Caco-2 (cell line): ENCODE results near the gene FUCA1. TPM values are rescaled to one million over a fixed set of nuclear protein-coding genes. Genes with fewer than 3 reads are reported as not detected.
A peak's percentile ranks its signal among the peaks of the same experiment; 100 is the strongest.

Experiments
- BruUV-seq: library from RNA; stranded (reverse); fragments of 400-500 nt; replicated peaks from 2 replicates; lab custom pipeline; 2021; lab: Mats Ljungman, UMichigan
- CTCF ChIA-PET: fragments of 300-600 bp; sonication (Branson Sonifier 250); formaldehyde crosslinking; loops from one replicate; lab custom pipeline; 2022; ENCODE audit warnings: antibody characterized with exemption; lab: Charles Lee
- POLR2A ChIA-PET: fragments of 300-600 bp; sonication (Branson Sonifier 250); formaldehyde crosslinking; loops from one replicate; lab custom pipeline; 2022; ENCODE audit warnings: antibody characterized with exemption; lab: Charles Lee
- DNase-seq, 2 experiments: peaks; one replicate each; pipeline versions ENCODE4 v3.0.0 to v3.0.0-alpha.2; 2020 to 2022
- H3K27me3 ChIP-seq: replicated peaks from 2 replicates; pipeline ENCODE4 v1.6.0; 2011; ENCODE audit warnings: low read length; ENCODE audit not compliant: control insufficient read depth, insufficient read depth
- H3K36me3 ChIP-seq: 2 replicates; pipeline ENCODE4 v1.5.1; 2011; ENCODE audit warnings: low read length; ENCODE audit not compliant: control insufficient read depth, insufficient read depth
- H3K4me1 ChIP-seq: fragments of 250-450 bp; sonication (Bioruptor Pico); 2 replicates; pipeline ENCODE4 v1.5.1; 2020; ENCODE audit warnings: mild to moderate bottlenecking
- H3K4me3 ChIP-seq: 2 replicates; pipeline ENCODE4 v1.5.1; 2011; ENCODE audit warnings: low read depth, mild to moderate bottlenecking, control low read depth, low read length
- H3K9me3 ChIP-seq: fragments of 250-450 bp; sonication (Bioruptor Pico); 2 replicates; pipeline ENCODE4 v1.5.1; 2020; ENCODE audit warnings: mild to moderate bottlenecking, moderate library complexity
- H3K27ac Mint-ChIP-seq: one replicate; pipeline ENCODE4 v1.8.0; 2022; ENCODE audit warnings: mixed read lengths; ENCODE audit not compliant: unreplicated experiment
- H3K27me3 Mint-ChIP-seq: one replicate; pipeline ENCODE4 v1.8.0; 2022; ENCODE audit warnings: mixed read lengths; ENCODE audit not compliant: insufficient read depth, unreplicated experiment
- H3K36me3 Mint-ChIP-seq: one replicate; pipeline ENCODE4 v1.8.0; 2022; ENCODE audit warnings: mild to moderate bottlenecking, mixed read lengths; ENCODE audit not compliant: insufficient read depth, unreplicated experiment
- H3K4me1 Mint-ChIP-seq: one replicate; pipeline ENCODE4 v1.8.0; 2022; ENCODE audit warnings: low read depth, mixed read lengths; ENCODE audit not compliant: unreplicated experiment
- H3K4me3 Mint-ChIP-seq: one replicate; pipeline ENCODE4 v1.8.0; 2022; ENCODE audit warnings: mild to moderate bottlenecking, moderate library complexity, mixed read lengths; ENCODE audit not compliant: unreplicated experiment
- H3K9me3 Mint-ChIP-seq: one replicate; pipeline ENCODE4 v1.8.0; 2022; ENCODE audit warnings: mixed read lengths; ENCODE audit not compliant: unreplicated experiment
- CTCF ChIP-seq, 2 experiments: fragments of 200-600 bp in 1 of 2; IDR thresholded peaks; 1 replicate in 1 of 2; 2 replicates in 1 of 2; pipeline versions ENCODE4 v1.5.1 to v1.8.0; 2011 to 2022; ENCODE audit warnings: antibody characterized with exemption in 1 of 2, control low read depth in 1 of 2, inconsistent platforms in 1 of 2, low read depth in 1 of 2, low read length in 1 of 2, mild to moderate bottlenecking in 1 of 2, moderate library complexity in 1 of 2; ENCODE audit not compliant: insufficient read depth in 1 of 2, severe bottlenecking in 1 of 2, unreplicated experiment in 1 of 2
- intact Hi-C: fragments of 100-400 bp; cut with micrococcal nuclease; formaldehyde crosslinking; loops from one replicate; pipeline ENCODE4 v1.10.0; 2022; ENCODE audit not compliant: unreplicated experiment
- total RNA-seq: library from RNA; stranded (reverse); gene quantifications from 2 replicates; pipeline ENCODE4 v1.2.3, GENCODE V29; 2022

The FUCA1 gene
- total RNA-seq, 1 experiment from 2014 or later = 25.5 TPM

- ChIA-PET CTCF (interaction anchor here (0.5 to 2.2 kb wide), 8 partner anchors 9 to 616 kb away, joined by 3 to 9 read pairs (median 4); partner anchors contain the start of genes HMGCL and PITHD1), POLR2A (interaction anchor here (0.6 to 3.5 kb wide), 10 partner anchors 9 to 164 kb away, joined by 3 to 20 read pairs (median 5); partner anchors contain the start of genes HMGCL, LYPLA2, PITHD1 and PNRC2)
- TF ChIP-seq CTCF (IDR thresholded peaks at IDR 0.05; ENCODE audit: insufficient read depth in 1 of 2, low read depth in 1 of 2, low read length in 1 of 2, severe bottlenecking in 1 of 2, unreplicated experiment in 1 of 2) = no peak
- DNase-seq = peak; percentile 91 to 94
- no TSS peak for BruUV-seq
- no peaks in the 10 kb centered on the region for H3K4me1 Mint-ChIP-seq
- H3K9me3 ChIP-seq = no peaks in the 10 kb centered on the region
- peaks cover 31% of the 10 kb centered on the region for H3K36me3 Mint-ChIP-seq
- H3K9me3 Mint-ChIP-seq = no peaks in the 10 kb centered on the region
- H3K4me3 ChIP-seq = peak within 1 kb of the TSS; percentile 96
- H3K27me3 Mint-ChIP-seq = no peaks in the 10 kb centered on the region
- H3K36me3 ChIP-seq = no peaks in the 10 kb centered on the region; the same call in 1 of the 2 replicates
- H3K27ac Mint-ChIP-seq = peak within 1 kb of the TSS; percentile 96
- peak within 1 kb of the TSS; percentile 91 for H3K4me3 Mint-ChIP-seq
- intact Hi-C loops = loop anchor here (1.0 to 10.0 kb wide), 3 partner anchors 9 to 224 kb away; partner anchors contain the start of gene LYPLA2
- no peaks in the 10 kb centered on the region for H3K27me3 ChIP-seq
- H3K4me1 ChIP-seq = peaks cover 7% of the 10 kb centered on the region; the same call in 1 of the 2 replicates
Observed at GRCh38 chr1:23800400-23801337, 67.4 kb downstream of the FUCA1 start, which contains the start of gene GALE. Gene GALE (minus strand): TSS chr1:23800754. CDS start chr1:23799007, 1,747 bp downstream.

- Mint-ChIP-seq H3K36me3 (peaks cover 40% of the 10 kb centered on the region), H3K9me3 (no peaks in the 10 kb centered on the region), H3K4me3 (peak overlapping the region; percentile 91), H3K4me1 (no peaks in the 10 kb centered on the region), H3K27ac (peak overlapping the region; percentile 96), H3K27me3 (no peaks in the 10 kb centered on the region)
- peak; percentile 71 to 78 for DNase-seq
- Histone ChIP-seq H3K4me3 (peak overlapping the region; percentile 96), H3K36me3 (no peaks in the 10 kb centered on the region; the same call in 1 of the 2 replicates), H3K27me3 (no peaks in the 10 kb centered on the region), H3K9me3 (no peaks in the 10 kb centered on the region), H3K4me1 (peaks cover 7% of the 10 kb centered on the region; the same call in 1 of the 2 replicates)
- no peak for TF ChIP-seq CTCF (IDR thresholded peaks at IDR 0.05; ENCODE audit: insufficient read depth in 1 of 2, low read depth in 1 of 2, low read length in 1 of 2, severe bottlenecking in 1 of 2, unreplicated experiment in 1 of 2)
- intact Hi-C loops = loop anchor here (1.0 to 10.0 kb wide), 3 partner anchors 8 to 225 kb away; partner anchors contain the start of gene LYPLA2
- CTCF ChIA-PET = interaction anchor here (0.6 to 2.2 kb wide), 6 partner anchors 8 to 139 kb away, joined by 3 to 6 read pairs (median 4); partner anchors contain the start of genes FUCA1, HMGCL and PITHD1
- TSS peak; percentile 45 for BruUV-seq
- POLR2A ChIA-PET = interaction anchor here (0.6 to 3.5 kb wide), 9 partner anchors 8 to 160 kb away, joined by 3 to 20 read pairs (median 5); partner anchors contain the start of genes HMGCL, LYPLA2, PITHD1 and PNRC2
Observed at GRCh38 chr1:23799570-23800399, 68.3 kb downstream of the FUCA1 start.
